ENCODE data around the gene TPH2.

The TPH2 gene

GRCh38 chr12:72033991-72034390 is 95.3 kb downstream of the TPH2 start:
- no peak for DNase-seq

GRCh38 chr12:72035625-72036024 is 97.0 kb downstream of the TPH2 start:
- DNase-seq: no peak

GRCh38 chr12:72036393-72036792 is 97.7 kb downstream of the TPH2 start:
- no peak for DNase-seq

- DNase-seq: no peak
These were observed 98.6 kb downstream of the TPH2 start for GRCh38 chr12:72037006-72037795.

GRCh38 chr12:72041811-72042210 is 103.2 kb downstream of the TPH2 start:
- no peak for DNase-seq

- DNase-seq: no peak
These were observed 115.0 kb downstream of the TPH2 start for GRCh38 chr12:72053604-72054003.

GRCh38 chr12:72054511-72054910 is 115.9 kb downstream of the TPH2 start:
- DNase-seq: no peak

- no peak for DNase-seq
These were observed 118.8 kb downstream of the TPH2 start for GRCh38 chr12:72057330-72057914.

GRCh38 chr12:72063073-72063472 is 124.4 kb downstream of the TPH2 start:
- no peak for DNase-seq

GRCh38 chr12:72071030-72071429 is 132.4 kb downstream of the TPH2 start:
- no peak for DNase-seq

- DNase-seq: peak in 1 of 51 donors; percentile 18
These were observed 134.1 kb downstream of the TPH2 start for GRCh38 chr12:72072592-72073212.

GRCh38 chr12:72074065-72074464 is 135.4 kb downstream of the TPH2 start:
- DNase-seq: no peak

- no peak for DNase-seq
These were observed 136.3 kb downstream of the TPH2 start for GRCh38 chr12:72074956-72075355.

GRCh38 chr12:72075401-72075800 is 136.8 kb downstream of the TPH2 start:
- no peak for DNase-seq

- no peak for DNase-seq
These were observed 137.4 kb downstream of the TPH2 start for GRCh38 chr12:72075891-72076557.

- DNase-seq: no peak
These were observed 137.9 kb downstream of the TPH2 start for GRCh38 chr12:72076558-72076915.

GRCh38 chr12:72077111-72077820 is 138.6 kb downstream of the TPH2 start:
- no peak for DNase-seq

GRCh38 chr12:72081777-72082176 is 143.1 kb downstream of the TPH2 start:
- peak in 7 of 51 donors; percentile 0 to 17 (median 4) for DNase-seq

All from hypothalamus (tissue), 51 donors.